Measurements from ENCODE around the gene ATP12A.

Gene ATP12A

GRCh38 chr13:24670174-24670573, 10.0 kb upstream of the ATP12A start:
- H3K4me3 ChIP-seq (replicated peaks; ENCODE audit: low read depth, low read length): no peak overlapping the region
- TF ChIP-seq, protein P1, sequence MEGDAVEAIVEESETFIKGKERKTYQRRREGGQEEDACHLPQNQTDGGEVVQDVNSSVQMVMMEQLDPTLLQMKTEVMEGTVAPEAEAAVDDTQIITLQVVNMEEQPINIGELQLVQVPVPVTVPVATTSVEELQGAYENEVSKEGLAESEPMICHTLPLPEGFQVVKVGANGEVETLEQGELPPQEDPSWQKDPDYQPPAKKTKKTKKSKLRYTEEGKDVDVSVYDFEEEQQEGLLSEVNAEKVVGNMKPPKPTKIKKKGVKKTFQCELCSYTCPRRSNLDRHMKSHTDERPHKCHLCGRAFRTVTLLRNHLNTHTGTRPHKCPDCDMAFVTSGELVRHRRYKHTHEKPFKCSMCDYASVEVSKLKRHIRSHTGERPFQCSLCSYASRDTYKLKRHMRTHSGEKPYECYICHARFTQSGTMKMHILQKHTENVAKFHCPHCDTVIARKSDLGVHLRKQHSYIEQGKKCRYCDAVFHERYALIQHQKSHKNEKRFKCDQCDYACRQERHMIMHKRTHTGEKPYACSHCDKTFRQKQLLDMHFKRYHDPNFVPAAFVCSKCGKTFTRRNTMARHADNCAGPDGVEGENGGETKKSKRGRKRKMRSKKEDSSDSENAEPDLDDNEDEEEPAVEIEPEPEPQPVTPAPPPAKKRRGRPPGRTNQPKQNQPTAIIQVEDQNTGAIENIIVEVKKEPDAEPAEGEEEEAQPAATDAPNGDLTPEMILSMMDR (IDR thresholded peaks at IDR 0.05; ENCODE audit: low read length, missing control alignments): no peak
- no peak for DNase-seq (ENCODE audit: low read depth)

DNA sequence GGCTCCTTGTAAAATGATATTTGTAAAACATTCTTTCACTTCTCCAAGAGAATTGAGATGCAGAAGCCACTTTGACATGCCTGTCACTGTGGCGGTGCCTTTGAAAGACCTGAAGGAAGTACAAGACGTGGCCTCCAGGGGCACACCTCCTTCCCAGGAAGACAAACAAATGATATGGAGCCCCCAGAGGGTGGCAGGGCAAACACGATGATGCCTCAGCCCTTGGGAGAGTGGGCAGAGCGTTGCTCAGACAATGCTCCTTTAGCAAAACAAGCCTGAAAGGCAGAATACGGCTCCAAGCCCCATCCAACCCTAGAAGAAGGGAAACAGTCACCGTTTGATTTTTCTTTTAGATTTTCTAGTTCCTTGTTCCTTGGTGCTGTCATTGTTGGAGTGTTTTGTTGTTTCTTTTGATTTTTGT, 9.2 kb upstream of the ATP12A start:
- TF ChIP-seq, protein P1 (IDR thresholded peaks at IDR 0.05; ENCODE audit: low read length, missing control alignments): peak; percentile 28
- DNase-seq (ENCODE audit: low read depth): peak; percentile 18
- H3K4me3 ChIP-seq (replicated peaks; ENCODE audit: low read depth, low read length): no peak overlapping the region

GRCh38 chr13:24671386-24672113, 8.7 kb upstream of the ATP12A start:
- TF ChIP-seq, protein P1 (IDR thresholded peaks at IDR 0.05; ENCODE audit: low read length, missing control alignments): peak; percentile 85
- H3K4me3 ChIP-seq (replicated peaks; ENCODE audit: low read depth, low read length): peak overlapping the region; percentile 8

GRCh38 chr13:24672141-24673132, 7.8 kb upstream of the ATP12A start:
- no peak for DNase-seq (ENCODE audit: low read depth)
- TF ChIP-seq, protein P1 (IDR thresholded peaks at IDR 0.05; ENCODE audit: low read length, missing control alignments): no peak
- no peak overlapping the region for H3K4me3 ChIP-seq (replicated peaks; ENCODE audit: low read depth, low read length)

More at GRCh38 chr13:24671386-24672113, 8.7 kb upstream of the ATP12A start:
- peak; percentile 78 for DNase-seq (ENCODE audit: low read depth)

GRCh38 chr13:24675806-24676570, 4.2 kb upstream of the ATP12A start:
- no peak overlapping the region for H3K4me3 ChIP-seq (replicated peaks; ENCODE audit: low read depth, low read length)
- TF ChIP-seq, protein P1 (IDR thresholded peaks at IDR 0.05; ENCODE audit: low read length, missing control alignments): no peak
- DNase-seq (ENCODE audit: low read depth): no peak

DNA sequence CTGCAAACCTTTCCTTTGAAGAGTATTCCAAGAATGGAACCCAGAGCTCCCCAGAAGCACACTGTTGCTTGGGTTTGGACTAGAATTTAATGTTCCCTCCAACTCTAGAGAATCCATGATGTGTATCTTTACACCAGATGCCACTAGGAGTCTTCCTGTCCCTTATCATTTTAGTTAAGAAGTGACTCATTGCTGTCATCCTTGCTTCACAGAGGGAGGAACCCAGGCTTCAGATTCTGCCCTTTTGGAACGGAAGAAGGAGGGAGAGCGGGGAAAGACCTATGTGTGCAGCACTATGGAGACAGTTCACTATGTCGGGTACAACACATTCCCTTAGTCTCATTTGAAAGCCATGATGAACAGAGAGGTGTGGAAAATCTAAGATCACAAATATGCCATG, 2.1 kb upstream of the ATP12A start:
- no peak for DNase-seq (ENCODE audit: low read depth)
- TF ChIP-seq, protein P1 (IDR thresholded peaks at IDR 0.05; ENCODE audit: low read length, missing control alignments): no peak
- no peak overlapping the region for H3K4me3 ChIP-seq (replicated peaks; ENCODE audit: low read depth, low read length)
